IPS-15b (cell line): ENCODE data around the gene ST3GAL3.

Source experiments
- H3K27me3 ChIP-seq: one replicate; pipeline ENCODE4 v1.6.1; 2013; ENCODE audit warnings: low read length; ENCODE audit not compliant: control insufficient read depth, insufficient read depth
- H3K36me3 ChIP-seq: one replicate; pipeline ENCODE4 v1.6.1; 2013; ENCODE audit warnings: low read length; ENCODE audit not compliant: control insufficient read depth, insufficient read depth
- H3K4me1 ChIP-seq: one replicate; pipeline ENCODE4 v1.6.1; 2013; ENCODE audit warnings: mild to moderate bottlenecking, low read length; ENCODE audit not compliant: control insufficient read depth, insufficient read depth
- H3K4me3 ChIP-seq: one replicate; pipeline ENCODE4 v1.5.1; 2013; ENCODE audit warnings: low read depth, low read length
- H3K9ac ChIP-seq: one replicate; pipeline ENCODE4 v1.6.1; 2013; ENCODE audit warnings: low read depth, mild to moderate bottlenecking, low read length
- H3K9me3 ChIP-seq: one replicate; pipeline ENCODE4 v1.6.1; 2013; ENCODE audit warnings: mild to moderate bottlenecking, low read length; ENCODE audit not compliant: control insufficient read depth, insufficient read depth

ST3GAL3 gene

GRCh38 chr1:43866201-43866600, 158.9 kb downstream of the ST3GAL3 start:
- Histone ChIP-seq H3K4me3 (no peak overlapping the region), H3K36me3 (no peaks in the 10 kb centered on the region), H3K9ac (no peak overlapping the region), H3K4me1 (no peaks in the 10 kb centered on the region), H3K9me3 (no peaks in the 10 kb centered on the region), H3K27me3 (no peaks in the 10 kb centered on the region)

- Histone ChIP-seq H3K9ac (no peak overlapping the region), H3K4me1 (no peaks in the 10 kb centered on the region), H3K36me3 (no peaks in the 10 kb centered on the region), H3K27me3 (no peaks in the 10 kb centered on the region), H3K4me3 (no peak overlapping the region), H3K9me3 (no peaks in the 10 kb centered on the region)
Observed at GRCh38 chr1:43867976-43868740, 160.8 kb downstream of the ST3GAL3 start.

GRCh38 chr1:43868741-43869067, 161.4 kb downstream of the ST3GAL3 start:
- H3K9ac ChIP-seq, result no peak overlapping the region
- no peaks in the 10 kb centered on the region for H3K9me3 ChIP-seq
- H3K36me3 ChIP-seq, result no peaks in the 10 kb centered on the region
- no peaks in the 10 kb centered on the region for H3K27me3 ChIP-seq
- H3K4me3 ChIP-seq, result no peak overlapping the region
- no peaks in the 10 kb centered on the region for H3K4me1 ChIP-seq

GRCh38 chr1:43870306-43870705, 163.0 kb downstream of the ST3GAL3 start:
- Histone ChIP-seq H3K27me3 (no peaks in the 10 kb centered on the region), H3K4me3 (no peak overlapping the region), H3K4me1 (no peaks in the 10 kb centered on the region), H3K9ac (no peak overlapping the region), H3K36me3 (no peaks in the 10 kb centered on the region), H3K9me3 (no peaks in the 10 kb centered on the region)

- no peak overlapping the region for H3K4me3 ChIP-seq
- H3K9me3 ChIP-seq, result no peaks in the 10 kb centered on the region
- H3K36me3 ChIP-seq, result no peaks in the 10 kb centered on the region
- no peak overlapping the region for H3K9ac ChIP-seq
- H3K27me3 ChIP-seq, result no peaks in the 10 kb centered on the region
- H3K4me1 ChIP-seq, result no peaks in the 10 kb centered on the region
Observed at GRCh38 chr1:43871181-43871910, 164.0 kb downstream of the ST3GAL3 start.

- Histone ChIP-seq H3K36me3 (no peaks in the 10 kb centered on the region), H3K4me1 (no peaks in the 10 kb centered on the region), H3K9me3 (no peaks in the 10 kb centered on the region), H3K9ac (no peak overlapping the region), H3K4me3 (no peak overlapping the region), H3K27me3 (no peaks in the 10 kb centered on the region)
Observed at GRCh38 chr1:43872280-43872679, 164.9 kb downstream of the ST3GAL3 start.

GRCh38 chr1:43873851-43874250, 166.5 kb downstream of the ST3GAL3 start:
- Histone ChIP-seq H3K9ac (no peak overlapping the region), H3K4me3 (no peak overlapping the region), H3K36me3 (no peaks in the 10 kb centered on the region), H3K4me1 (no peaks in the 10 kb centered on the region), H3K9me3 (no peaks in the 10 kb centered on the region), H3K27me3 (no peaks in the 10 kb centered on the region)

GRCh38 chr1:43874716-43875115, 167.4 kb downstream of the ST3GAL3 start:
- Histone ChIP-seq H3K27me3 (no peaks in the 10 kb centered on the region), H3K4me3 (no peak overlapping the region), H3K9me3 (no peaks in the 10 kb centered on the region), H3K36me3 (no peaks in the 10 kb centered on the region), H3K4me1 (no peaks in the 10 kb centered on the region), H3K9ac (no peak overlapping the region)

- no peaks in the 10 kb centered on the region for H3K36me3 ChIP-seq
- no peaks in the 10 kb centered on the region for H3K9me3 ChIP-seq
Observed at GRCh38 chr1:43875331-43875730, 168.0 kb downstream of the ST3GAL3 start.

GRCh38 chr1:43877101-43877500, 169.8 kb downstream of the ST3GAL3 start:
- Histone ChIP-seq H3K9me3 (no peaks in the 10 kb centered on the region), H3K9ac (no peak overlapping the region), H3K4me1 (peaks cover 3% of the 10 kb centered on the region)

More at GRCh38 chr1:43875331-43875730, 168.0 kb downstream of the ST3GAL3 start:
- Histone ChIP-seq H3K4me1 (no peaks in the 10 kb centered on the region), H3K4me3 (no peak overlapping the region), H3K9ac (no peak overlapping the region), H3K27me3 (no peaks in the 10 kb centered on the region)

GRCh38 chr1:43878440-43878839, 171.1 kb downstream of the ST3GAL3 start:
- peaks cover 3% of the 10 kb centered on the region for H3K4me1 ChIP-seq
- no peaks in the 10 kb centered on the region for H3K36me3 ChIP-seq
- H3K4me3 ChIP-seq, result no peak overlapping the region
- H3K27me3 ChIP-seq, result no peaks in the 10 kb centered on the region
- no peaks in the 10 kb centered on the region for H3K9me3 ChIP-seq
- H3K9ac ChIP-seq, result no peak overlapping the region

More at GRCh38 chr1:43877101-43877500, 169.8 kb downstream of the ST3GAL3 start:
- Histone ChIP-seq H3K36me3 (no peaks in the 10 kb centered on the region), H3K27me3 (no peaks in the 10 kb centered on the region), H3K4me3 (no peak overlapping the region)

GRCh38 chr1:43878854-43879253, 171.5 kb downstream of the ST3GAL3 start:
- Histone ChIP-seq H3K4me1 (peaks cover 3% of the 10 kb centered on the region), H3K9me3 (no peaks in the 10 kb centered on the region), H3K27me3 (no peaks in the 10 kb centered on the region), H3K9ac (no peak overlapping the region), H3K4me3 (no peak overlapping the region), H3K36me3 (no peaks in the 10 kb centered on the region)
